GM12875 (cell line): ENCODE measurements around the gene LRFN3.
A peak's percentile ranks its signal among the peaks of the same experiment; 100 is the strongest.
"Not testable (repeated sequence)": the region's sequence is repeated elsewhere in the genome, so short reads cannot be mapped to it uniquely, and the experiment has no call there.

Source experiments
- H3K4me3 ChIP-seq: one replicate; pipeline ENCODE4 v1.5.1; 2011; ENCODE audit warnings: low read depth, low read length, control low read depth
- CTCF ChIP-seq: IDR thresholded peaks from 2 replicates; pipeline ENCODE4 v1.5.1; 2011; ENCODE audit warnings: low read depth, mild to moderate bottlenecking, control low read depth, inconsistent platforms, low read length, moderate library complexity, borderline replicate concordance; ENCODE audit not compliant: insufficient read depth

The LRFN3 gene

GRCh38 chr19:35935911-35936737 is at the start of gene LRFN3:
Gene LRFN3, plus strand, starts transcription at chr19:35936374. Its CDS starts 3,052 bp downstream, at chr19:35939426.
- TF ChIP-seq CTCF: no peak
- peak within 1 kb of the TSS; percentile 26 for H3K4me3 ChIP-seq

- H3K4me3 ChIP-seq: no peak overlapping the region
- no peak for TF ChIP-seq CTCF
Observed at GRCh38 chr19:35887197-35887596, 49.0 kb upstream of the LRFN3 start.

GRCh38 chr19:35888398-35888797 is 47.8 kb upstream of the LRFN3 start:
- H3K4me3 ChIP-seq: no peak overlapping the region
- no peak for TF ChIP-seq CTCF

- no peak overlapping the region for H3K4me3 ChIP-seq
Observed at GRCh38 chr19:35889370-35890112, 46.6 kb upstream of the LRFN3 start.

GRCh38 chr19:35890113-35890650 is 46.0 kb upstream of the LRFN3 start:
- TF ChIP-seq CTCF: no peak

More at GRCh38 chr19:35889370-35890112, 46.6 kb upstream of the LRFN3 start:
- TF ChIP-seq CTCF: no peak

GRCh38 chr19:35891819-35892218 is 44.4 kb upstream of the LRFN3 start:
- not testable (repeated sequence) for H3K4me3 ChIP-seq

More at GRCh38 chr19:35890113-35890650, 46.0 kb upstream of the LRFN3 start:
- no peak overlapping the region for H3K4me3 ChIP-seq

GRCh38 chr19:35894342-35894741 is 41.8 kb upstream of the LRFN3 start:
- no peak for TF ChIP-seq CTCF
- H3K4me3 ChIP-seq: no peak overlapping the region
